NCI-H748 treated with DMSO at 0.1 percent for 48 hours (cell line): ENCODE data around the gene NME3.

ENCODE experiments used
- DNase-seq: peaks from one replicate; lab custom pipeline; 2025; lab: John Stamatoyannopoulos, UW

The NME3 gene

GRCh38 chr16:1724491-1724890 is 46.9 kb downstream of the NME3 start:
- DNase-seq: no peak

GRCh38 chr16:1723450-1724147 is 47.7 kb downstream of the NME3 start:
- DNase-seq: no peak

- DNase-seq: no peak
These were observed 50.0 kb downstream of the NME3 start for GRCh38 chr16:1721372-1721771.
